Mesodermal cell (in vitro differentiated cells): ENCODE results near the gene ACTMAP.

ENCODE experiments used
- H3K27ac ChIP-seq: 2 replicates; pipeline ENCODE4 v1.7.0; 2013; ENCODE audit warnings: mild to moderate bottlenecking, low read depth, low read length, moderate library complexity; ENCODE audit not compliant: severe bottlenecking
- H3K36me3 ChIP-seq: 2 replicates; pipeline ENCODE4 v1.7.1; 2013; ENCODE audit warnings: mild to moderate bottlenecking, low read length, moderate library complexity; ENCODE audit not compliant: control insufficient read depth, insufficient read depth
- H3K4me1 ChIP-seq: one replicate; pipeline ENCODE4 v1.7.1; 2013; ENCODE audit warnings: mild to moderate bottlenecking, low read length; ENCODE audit not compliant: insufficient read depth, control insufficient read depth, poor library complexity, severe bottlenecking
- H3K4me3 ChIP-seq: 2 replicates; pipeline ENCODE4 v1.7.0; 2013; ENCODE audit warnings: low read length, control low read depth, mild to moderate bottlenecking; ENCODE audit not compliant: insufficient read depth, poor library complexity, severe bottlenecking; ENCODE audit errors: extremely low read depth
- H3K9me3 ChIP-seq: 2 replicates; pipeline ENCODE4 v1.7.1; 2013; ENCODE audit warnings: mild to moderate bottlenecking, low read length, moderate library complexity; ENCODE audit not compliant: control insufficient read depth
- WGBS, 2 experiments: methylation state at CpG; one replicate each; pipeline ENCODE4 v1.1.5; 2013; ENCODE audit warnings: missing lambda C conversion rate in 2 of 2; ENCODE audit not compliant: insufficient coverage in 2 of 2; 5-methylcytosine and 5-hydroxymethylcytosine counted together

ACTMAP gene

DNA sequence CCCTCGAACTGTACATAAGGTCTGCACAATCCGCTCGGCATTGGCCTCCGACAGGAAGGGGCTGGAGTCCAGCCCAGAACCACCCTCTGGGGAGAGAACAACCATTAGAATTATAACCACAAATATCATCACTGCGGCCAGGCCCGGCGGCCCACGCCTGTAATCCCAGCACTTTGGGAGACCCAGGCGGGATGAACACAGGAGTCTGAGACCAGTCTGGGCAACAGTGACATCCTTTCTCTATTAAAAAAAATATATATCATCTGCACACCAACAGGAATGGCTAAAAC lies 45.0 kb downstream of the ACTMAP start:
- Histone ChIP-seq H3K4me3 (no peak overlapping the region), H3K9me3 (no peaks in the 10 kb centered on the region), H3K27ac (no peak overlapping the region), H3K4me1 (no peaks in the 10 kb centered on the region), H3K36me3 (peaks cover 65% of the 10 kb centered on the region)
- 89 to 92% methylated on average over 9 of the region's 9 CpGs for WGBS, 2 experiments

DNA sequence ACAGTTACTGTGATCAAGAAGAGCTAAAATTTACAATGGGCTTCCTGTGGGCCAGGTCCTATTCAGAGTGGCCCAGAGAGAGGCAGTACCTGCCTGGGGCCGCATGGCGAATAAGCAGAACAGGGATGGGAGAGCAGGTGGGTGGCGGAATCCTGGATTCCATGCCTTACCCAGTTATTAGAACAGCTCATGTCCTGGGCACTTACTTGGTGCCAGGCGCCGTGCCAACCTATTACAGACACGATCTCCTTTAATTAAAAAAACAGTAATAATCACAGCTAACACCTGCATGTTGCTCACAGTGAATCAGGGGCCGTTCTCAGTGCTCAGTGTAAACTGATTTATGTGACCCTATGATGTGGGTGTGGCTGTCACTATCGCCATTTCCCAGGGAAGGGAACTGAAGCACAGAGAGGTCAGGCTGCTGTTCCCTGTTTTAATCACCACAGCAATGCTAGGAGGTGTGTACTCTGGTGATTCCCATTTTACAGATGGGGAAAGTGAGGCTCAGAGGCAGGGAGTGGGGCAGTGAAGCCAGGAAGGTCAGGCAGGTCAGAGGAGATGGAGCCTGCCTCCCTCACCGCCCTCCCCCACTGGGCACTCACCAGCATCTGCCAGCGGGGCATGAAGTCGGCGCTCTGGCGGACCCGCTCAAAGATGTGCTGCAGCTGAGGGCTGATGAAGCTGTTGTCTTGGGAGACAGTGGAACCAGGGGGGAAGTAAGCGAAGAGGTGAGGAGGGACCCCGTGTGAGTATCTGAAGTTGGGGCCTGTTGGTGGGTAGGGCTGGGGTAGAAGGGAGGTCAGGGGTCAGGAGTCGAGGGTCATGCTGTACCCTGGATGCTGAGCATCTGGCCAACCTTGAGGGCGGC lies 45.6 kb downstream of the ACTMAP start:
- Histone ChIP-seq H3K4me3 (no peak overlapping the region), H3K4me1 (no peaks in the 10 kb centered on the region), H3K36me3 (peaks cover 67% of the 10 kb centered on the region), H3K27ac (no peak overlapping the region), H3K9me3 (no peaks in the 10 kb centered on the region)
- 94 to 99% methylated on average over 13 to 14 of the region's 18 CpGs for WGBS, 2 experiments

GRCh38 chr19:40703029-40703755 lies 47.1 kb downstream of the ACTMAP start:
- H3K9me3 ChIP-seq, result no peaks in the 10 kb centered on the region
- no peak overlapping the region for H3K27ac ChIP-seq
- peaks cover 63% of the 10 kb centered on the region for H3K36me3 ChIP-seq
- no peak overlapping the region for H3K4me3 ChIP-seq
- no peaks in the 10 kb centered on the region for H3K4me1 ChIP-seq
- WGBS, 2 experiments, result 86 to 88% methylated on average over 13 to 16 of the region's 24 CpGs

GRCh38 chr19:40702337-40703012 lies 47.8 kb downstream of the ACTMAP start:
- H3K36me3 ChIP-seq, result peaks cover 59% of the 10 kb centered on the region
- no peak overlapping the region for H3K27ac ChIP-seq

GRCh38 chr19:40701758-40702157 lies 48.5 kb downstream of the ACTMAP start:
- H3K4me1 ChIP-seq, result no peaks in the 10 kb centered on the region
- no peak overlapping the region for H3K4me3 ChIP-seq
- no peaks in the 10 kb centered on the region for H3K9me3 ChIP-seq
- no peak overlapping the region for H3K27ac ChIP-seq
- peaks cover 60% of the 10 kb centered on the region for H3K36me3 ChIP-seq
- 98 to 100% methylated on average over 4 to 5 of the region's 6 CpGs for WGBS, 2 experiments

More at GRCh38 chr19:40702337-40703012, 47.8 kb downstream of the ACTMAP start:
- 68 to 75% methylated on average over 16 to 17 of the region's 18 CpGs for WGBS, 2 experiments
- Histone ChIP-seq H3K9me3 (no peaks in the 10 kb centered on the region), H3K4me1 (no peaks in the 10 kb centered on the region), H3K4me3 (no peak overlapping the region)

DNA sequence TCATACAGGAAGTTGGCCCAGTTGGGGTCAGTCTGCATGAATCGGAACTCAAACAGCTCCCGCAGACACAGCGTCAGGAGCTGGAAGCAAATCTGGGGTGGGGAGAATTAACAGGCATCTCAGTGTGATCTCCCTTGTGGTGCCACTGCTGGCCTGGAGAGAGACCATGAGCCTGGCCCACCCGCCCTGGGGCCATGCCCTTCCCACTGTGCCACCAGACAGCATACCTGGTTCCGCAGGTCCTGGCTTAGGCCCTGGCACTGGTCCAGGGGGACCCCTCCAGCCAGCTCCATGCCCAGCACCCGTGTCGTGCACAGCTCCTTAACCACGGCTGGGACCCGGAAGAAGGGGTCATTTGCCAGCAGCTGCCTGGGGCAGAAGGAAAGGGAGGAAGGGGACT lies 50.2 kb downstream of the ACTMAP start:
- Histone ChIP-seq H3K4me3 (no peak overlapping the region), H3K9me3 (no peaks in the 10 kb centered on the region), H3K4me1 (no peaks in the 10 kb centered on the region), H3K36me3 (peaks cover 62% of the 10 kb centered on the region), H3K27ac (no peak overlapping the region)
- 90 to 100% methylated on average over 4 to 8 of the region's 9 CpGs for WGBS, 2 experiments

- Histone ChIP-seq H3K27ac (no peak overlapping the region), H3K4me1 (no peaks in the 10 kb centered on the region), H3K36me3 (peaks cover 63% of the 10 kb centered on the region), H3K9me3 (no peaks in the 10 kb centered on the region), H3K4me3 (no peak overlapping the region)
- 80 to 82% methylated on average over 1 to 5 of the region's 6 CpGs for WGBS, 2 experiments
Measured at GRCh38 chr19:40697007-40697406, 53.3 kb downstream of the ACTMAP start.

DNA sequence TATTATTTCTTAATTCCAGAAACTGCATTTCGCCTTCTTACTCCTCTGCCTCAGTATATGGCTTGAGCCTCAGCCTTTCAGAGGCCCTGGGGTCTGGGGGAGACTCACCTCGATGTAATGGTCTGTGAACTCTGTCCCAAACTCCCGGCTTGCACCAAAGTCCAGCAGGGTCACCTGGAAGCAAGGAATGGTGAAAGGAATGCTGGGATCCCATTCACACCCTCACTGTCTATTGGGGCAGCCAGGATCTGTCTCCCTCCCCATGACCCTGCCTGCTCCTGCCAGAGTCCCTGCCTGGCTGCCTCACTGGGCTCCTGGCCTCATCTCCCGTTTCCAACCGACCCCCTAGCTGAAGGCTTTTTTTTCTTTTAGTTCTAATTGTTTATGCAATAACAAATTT lies 54.4 kb downstream of the ACTMAP start:
- H3K27ac ChIP-seq, result no peak overlapping the region
- H3K36me3 ChIP-seq, result peaks cover 55% of the 10 kb centered on the region
- H3K9me3 ChIP-seq, result no peaks in the 10 kb centered on the region
- H3K4me3 ChIP-seq, result no peak overlapping the region
- WGBS, 2 experiments, result 92 to 100% methylated on average over 1 to 2 of the region's 5 CpGs
- H3K4me1 ChIP-seq, result peaks cover 2% of the 10 kb centered on the region

- Histone ChIP-seq H3K4me1 (peaks cover 3% of the 10 kb centered on the region), H3K4me3 (no peak overlapping the region), H3K36me3 (peaks cover 41% of the 10 kb centered on the region), H3K9me3 (no peaks in the 10 kb centered on the region), H3K27ac (no peak overlapping the region)
- WGBS, 2 experiments, result 96 to 100% methylated on average over 1 to 2 of the region's 4 CpGs
Measured at GRCh38 chr19:40693896-40694295, 56.4 kb downstream of the ACTMAP start.

- Histone ChIP-seq H3K27ac (no peak overlapping the region), H3K4me3 (no peak overlapping the region), H3K36me3 (peaks cover 36% of the 10 kb centered on the region), H3K9me3 (no peaks in the 10 kb centered on the region), H3K4me1 (peaks cover 3% of the 10 kb centered on the region)
- whole genome bisulfite sequencing, 2 experiments, result 90 to 95% methylated on average over 5 to 9 of the region's 11 CpGs
Measured at GRCh38 chr19:40693150-40693788, 57.0 kb downstream of the ACTMAP start.
